Stimulated activated CD4-positive, alpha-beta T cell treated with anti-CD3 and anti-CD28 coated beads, Interleukin-2, amount 100 ng/mL, for 48 hours (primary cell): ENCODE data around the gene CIB4.

Experiments used
- DNase-seq, 2 donors: peaks; one replicate each; pipeline ENCODE4 v3.0.0-alpha.2; 2020

Gene CIB4

GRCh38 chr2:26564121-26564644, 77.0 kb downstream of the CIB4 start:
- no peak for DNase-seq

- DNase-seq, result no peak
Measured at GRCh38 chr2:26563686-26564085, 77.5 kb downstream of the CIB4 start.

DNA sequence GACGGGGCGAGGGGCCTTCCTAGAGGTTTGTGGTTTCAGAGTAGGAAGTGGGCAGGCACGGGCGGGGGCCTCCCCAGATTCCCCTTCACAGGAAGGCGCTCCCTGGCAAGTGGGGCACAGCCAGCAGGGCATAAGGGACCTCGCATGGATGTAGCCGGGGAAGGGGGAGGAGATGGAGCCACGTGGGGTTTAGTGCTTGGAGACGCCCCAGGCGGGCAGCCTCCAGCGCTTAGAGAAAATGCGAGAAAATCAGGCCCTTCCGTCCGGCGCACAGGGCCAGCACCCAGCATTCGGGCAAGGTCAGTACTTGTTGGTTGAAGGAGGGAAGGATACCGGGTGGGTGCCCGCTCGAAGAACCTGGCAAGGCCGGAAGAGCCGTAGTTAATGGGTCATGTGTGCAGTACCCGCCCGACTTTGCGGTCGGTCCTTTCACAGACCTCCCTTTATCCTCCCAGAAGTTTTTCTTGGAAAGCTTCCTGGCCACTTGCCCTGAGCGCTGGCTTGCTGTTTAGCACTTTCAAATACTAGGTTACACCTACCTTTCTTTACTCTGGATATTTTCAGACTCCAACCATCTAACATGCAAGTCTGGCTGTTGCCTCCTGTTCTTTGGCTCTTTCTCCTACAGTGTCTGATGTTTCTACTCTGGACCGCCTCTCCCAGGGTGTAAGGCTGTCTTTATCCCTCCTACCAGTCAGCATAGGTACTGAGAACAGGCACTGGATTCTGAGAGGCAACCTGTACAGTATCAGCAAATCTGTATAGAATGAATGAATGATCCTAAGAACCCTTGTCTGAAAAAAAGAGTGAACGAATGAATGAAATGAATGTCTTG, 78.1 kb downstream of the CIB4 start:
- DNase-seq, result no peak

- peak; percentile 17 to 19 for DNase-seq
Measured at GRCh38 chr2:26561918-26562810, 79.0 kb downstream of the CIB4 start.

GRCh38 chr2:26561376-26561775, 79.8 kb downstream of the CIB4 start:
- DNase-seq, result no peak

DNA sequence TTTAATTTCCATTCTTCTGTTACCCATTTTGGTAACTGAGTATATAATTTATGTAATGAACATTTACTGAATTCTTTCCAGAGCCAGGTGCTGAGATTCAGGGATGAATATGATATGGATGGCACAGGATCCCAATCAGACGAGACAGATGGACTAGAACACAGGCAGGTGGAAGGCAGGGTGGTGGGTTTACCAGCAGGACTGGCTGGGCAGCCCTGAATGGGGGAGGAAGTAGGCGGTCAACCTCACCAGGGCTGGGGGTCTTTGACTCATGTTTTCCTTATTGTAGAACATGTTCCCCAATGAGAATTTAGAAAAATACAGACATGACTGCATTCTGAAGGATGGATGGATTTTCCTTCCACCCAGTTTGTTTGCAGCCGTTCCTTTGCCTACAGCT, 80.3 kb downstream of the CIB4 start:
- DNase-seq, result no peak

GRCh38 chr2:26559556-26559955, 81.6 kb downstream of the CIB4 start:
- no peak for DNase-seq

GRCh38 chr2:26559044-26559405, 82.1 kb downstream of the CIB4 start:
- no peak for DNase-seq

DNA sequence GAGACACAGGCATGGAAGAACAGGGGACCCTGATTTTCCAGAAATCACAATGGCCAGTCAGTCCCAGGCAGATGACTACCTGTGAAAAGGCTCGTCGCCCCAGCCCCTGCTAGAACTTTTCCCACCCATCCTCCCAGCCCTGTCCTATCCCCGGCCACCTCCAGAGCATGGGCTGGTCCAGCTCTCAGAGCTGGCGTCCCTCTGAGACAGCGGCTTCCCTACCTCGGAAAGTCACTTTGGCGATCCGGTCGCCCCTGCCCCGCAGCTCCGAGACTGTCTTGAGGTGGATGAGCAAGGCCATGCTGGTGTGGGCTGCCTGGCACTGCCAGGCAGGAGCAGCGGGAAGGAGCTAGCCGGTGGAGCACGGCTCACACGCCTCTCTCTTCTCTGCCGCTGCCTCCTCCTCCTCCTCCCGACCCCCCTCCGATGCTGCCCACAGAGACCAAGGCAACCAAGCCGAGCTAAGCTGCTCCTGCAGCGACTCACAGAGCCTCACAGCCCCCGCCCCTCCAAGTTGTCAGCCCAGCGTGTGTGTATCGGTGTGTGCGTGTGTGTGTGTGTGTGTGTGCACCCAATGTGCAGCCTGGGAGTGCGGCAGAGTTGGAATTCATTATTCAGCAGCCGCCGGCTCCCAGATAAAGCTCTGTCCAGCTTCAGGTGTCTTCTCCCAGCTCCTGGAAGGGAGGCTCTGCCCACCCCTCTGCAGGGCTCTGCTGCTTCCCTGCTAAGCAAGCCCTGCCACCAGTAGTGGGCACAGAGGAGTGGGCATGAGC, 82.7 kb downstream of the CIB4 start:
- no peak for DNase-seq

- DNase-seq, result no peak
Measured at GRCh38 chr2:26557244-26557925, 83.8 kb downstream of the CIB4 start.

DNA sequence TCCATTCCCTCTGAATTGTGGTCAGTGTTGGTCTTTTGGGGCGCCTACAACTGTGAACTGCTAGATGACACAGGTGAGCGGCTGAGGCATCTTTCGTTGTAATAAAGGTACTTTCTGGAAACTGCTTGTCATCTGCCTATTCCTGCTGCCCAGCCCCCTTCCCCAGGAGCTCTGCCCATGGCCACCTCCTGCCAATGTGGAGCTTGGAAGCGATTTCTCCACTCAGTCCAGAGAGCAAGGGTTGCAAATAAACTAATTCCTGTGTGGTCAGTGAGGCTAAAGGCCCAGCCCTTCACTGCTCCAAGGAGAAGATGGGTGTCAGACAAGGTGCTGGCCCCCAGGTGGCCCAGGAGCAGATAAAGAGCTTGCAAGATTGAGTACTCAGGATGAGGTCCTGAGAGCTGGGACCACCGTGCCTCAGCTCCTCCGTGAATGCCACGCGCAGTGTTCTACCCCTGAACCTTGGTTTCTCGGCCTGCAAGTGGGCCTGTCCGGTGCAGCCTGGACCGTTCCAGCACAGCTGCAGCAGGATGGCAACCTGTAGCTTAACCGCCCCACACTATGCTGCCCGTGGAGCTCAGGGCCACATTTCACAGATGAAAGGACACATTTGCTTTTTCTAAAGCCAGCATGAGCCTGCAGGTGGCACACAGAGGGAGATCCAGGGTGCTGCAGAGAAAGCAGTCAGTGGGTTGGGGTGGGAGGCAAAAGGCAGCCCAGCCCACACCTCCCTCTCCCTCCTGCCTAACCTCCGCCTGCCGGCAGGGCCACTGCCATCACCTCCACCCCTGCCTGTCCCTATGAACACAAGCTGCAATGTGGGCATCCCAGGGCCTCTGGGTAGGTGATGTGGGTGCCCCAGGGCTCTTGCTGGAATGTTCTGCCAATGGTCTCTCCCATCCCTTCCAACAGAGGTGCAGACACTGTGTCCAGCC, 84.6 kb downstream of the CIB4 start:
- no peak for DNase-seq

DNA sequence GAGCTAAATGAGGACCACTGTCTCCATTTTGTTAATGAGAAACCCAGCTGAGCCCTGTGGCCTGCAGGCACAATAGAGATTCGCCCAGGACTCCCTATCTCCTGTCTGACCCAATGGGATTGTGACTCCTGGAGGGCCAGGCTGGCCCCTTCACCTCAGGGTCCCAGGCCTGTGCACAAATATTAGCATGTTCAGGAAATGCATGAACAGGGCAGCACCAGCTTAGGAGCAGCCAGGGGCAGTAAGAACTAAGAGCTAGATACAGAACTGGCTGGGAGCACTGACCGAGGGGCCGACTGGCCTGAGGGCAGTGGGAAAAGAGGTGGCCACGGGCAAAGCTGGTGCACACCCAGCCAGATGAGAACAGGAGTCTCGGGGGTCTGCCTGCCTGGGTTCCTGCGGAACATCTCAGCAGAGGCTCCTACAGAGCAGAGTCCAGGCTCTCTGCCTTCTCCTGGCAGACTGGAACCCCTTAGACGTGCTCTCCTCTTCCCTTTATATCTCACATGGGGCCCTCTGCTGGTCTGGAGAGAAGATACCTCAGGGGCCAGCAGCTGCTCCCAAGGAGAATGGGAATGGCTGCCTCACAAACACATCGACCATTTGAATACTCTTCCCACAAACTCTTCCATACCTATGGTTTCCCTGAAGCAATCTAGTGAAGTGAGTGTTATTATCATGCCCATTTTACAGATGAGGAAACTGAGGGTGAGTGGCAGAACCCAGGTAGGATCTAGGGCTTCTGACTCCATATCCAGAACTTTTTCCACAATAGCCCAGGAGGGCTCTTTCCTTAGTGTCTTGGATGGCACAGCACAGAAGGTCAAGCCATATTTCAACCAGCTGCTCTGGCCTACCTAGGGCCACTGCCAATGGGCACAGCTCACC, 85.7 kb downstream of the CIB4 start:
- DNase-seq, result no peak

DNA sequence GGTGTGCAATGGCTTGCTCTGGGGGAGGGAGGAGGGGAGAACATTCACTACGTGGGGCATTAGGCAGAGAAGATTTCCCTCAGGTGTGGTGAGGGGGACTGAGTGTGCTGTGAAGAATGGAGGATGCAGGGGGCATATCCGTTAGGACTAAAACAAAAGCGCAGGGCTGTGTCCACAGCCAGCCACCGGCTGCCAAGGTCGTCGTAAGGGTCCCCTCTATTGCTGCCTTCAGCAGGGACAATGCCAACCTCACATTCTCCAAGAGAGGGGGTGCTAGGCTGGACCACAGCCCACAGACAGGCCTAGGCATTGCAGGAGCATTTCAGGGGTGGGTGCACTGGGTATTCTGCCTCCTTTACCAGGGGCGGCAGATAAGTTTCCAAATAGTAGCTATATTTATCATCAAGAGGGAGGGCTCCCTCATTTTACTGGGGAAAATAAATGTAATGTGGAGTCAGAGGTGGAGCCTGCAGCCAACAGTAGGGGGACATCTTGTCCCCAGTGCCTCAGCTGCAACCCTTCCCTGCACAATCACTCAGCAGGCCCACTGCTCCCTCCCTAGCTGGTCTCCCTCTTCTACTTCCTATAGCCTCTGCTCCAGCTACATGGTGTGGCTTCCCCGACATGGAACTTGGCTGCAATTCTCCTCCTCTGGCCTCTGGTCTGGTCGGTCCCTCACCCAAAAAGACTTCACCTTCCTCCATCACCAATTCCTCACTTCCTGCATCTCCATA, 88.4 kb downstream of the CIB4 start:
- DNase-seq, result no peak

DNA sequence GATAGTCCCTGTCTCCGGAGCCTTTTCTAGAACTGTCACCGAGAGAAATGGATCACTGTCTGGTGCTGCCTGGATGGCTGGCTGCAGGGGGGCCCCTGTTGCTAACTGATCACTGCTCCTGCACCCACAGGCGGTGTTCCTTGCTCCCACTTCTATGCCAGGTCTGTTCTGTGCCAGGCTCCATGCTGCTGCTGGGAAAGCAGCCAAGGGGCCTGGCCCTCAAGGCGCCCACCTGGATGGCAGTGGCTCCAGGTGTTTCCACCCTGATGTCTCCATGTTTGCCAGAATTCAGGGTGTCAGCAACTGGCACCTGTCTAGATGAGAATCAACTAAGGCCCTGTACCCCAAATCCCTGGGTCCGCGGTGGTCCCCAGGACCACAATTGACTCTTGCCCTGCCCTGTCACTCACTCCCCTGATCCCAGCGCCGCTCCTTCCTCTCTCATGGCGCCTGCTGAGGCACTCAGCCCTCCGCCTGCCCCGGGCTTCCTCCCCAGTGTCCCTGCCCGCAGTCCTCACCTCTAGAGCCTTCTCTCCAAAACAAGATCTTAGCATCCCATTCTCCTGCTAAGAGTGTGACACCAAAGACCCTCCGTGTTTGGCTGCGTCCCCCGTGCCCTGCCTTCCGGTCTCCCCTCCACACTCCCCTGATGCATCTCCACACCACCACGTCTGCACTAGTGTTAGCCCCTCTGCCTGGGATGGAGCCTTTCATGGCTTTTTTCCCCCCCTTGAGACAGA, 90.7 kb downstream of the CIB4 start:
- DNase-seq, result no peak

- DNase-seq, result no peak
Measured at GRCh38 chr2:26542676-26543505, 98.3 kb downstream of the CIB4 start.

- no peak for DNase-seq
Measured at GRCh38 chr2:26542194-26542455, 99.0 kb downstream of the CIB4 start.

DNA sequence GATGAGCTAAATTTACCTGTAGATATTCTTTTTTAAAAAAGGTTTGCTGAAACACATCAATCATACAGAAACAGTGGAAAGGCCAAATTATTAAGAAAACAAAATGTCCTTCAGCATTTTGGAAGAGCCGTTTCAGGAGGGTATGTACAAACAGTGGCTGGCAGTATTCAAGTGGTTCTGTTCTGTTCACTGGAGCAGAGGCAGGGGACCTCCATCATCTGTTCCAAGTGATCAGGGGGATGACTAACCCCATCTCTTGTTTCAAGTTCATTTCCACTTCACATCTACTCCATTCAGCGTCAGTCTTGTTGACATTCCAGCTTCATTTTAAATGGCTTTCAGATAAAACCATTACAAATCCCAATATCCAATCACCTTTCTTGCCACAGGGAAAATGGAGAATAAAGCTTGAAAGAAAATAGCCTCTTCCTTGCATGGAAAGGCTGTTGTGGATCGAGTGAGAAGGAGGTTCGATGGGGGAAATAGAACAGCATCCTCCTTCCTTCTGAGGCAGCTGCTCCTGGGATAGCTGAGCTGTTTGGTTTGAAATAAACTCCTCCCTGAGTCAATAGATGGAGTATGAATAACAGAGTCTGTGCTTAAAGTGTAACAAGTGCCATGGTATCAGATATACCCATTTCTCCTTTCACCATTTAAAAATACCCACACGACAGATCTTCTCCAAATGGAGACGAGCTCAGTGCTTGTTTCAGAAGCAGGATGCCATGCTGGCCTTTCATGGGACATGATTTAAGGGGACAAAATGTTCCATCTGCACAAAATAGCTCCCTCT, 99.6 kb downstream of the CIB4 start:
- no peak for DNase-seq
